Measurements from ENCODE around the gene KRT84.
A peak's percentile ranks its signal among the peaks of the same experiment; 100 is the strongest.

KRT84 gene

DNA sequence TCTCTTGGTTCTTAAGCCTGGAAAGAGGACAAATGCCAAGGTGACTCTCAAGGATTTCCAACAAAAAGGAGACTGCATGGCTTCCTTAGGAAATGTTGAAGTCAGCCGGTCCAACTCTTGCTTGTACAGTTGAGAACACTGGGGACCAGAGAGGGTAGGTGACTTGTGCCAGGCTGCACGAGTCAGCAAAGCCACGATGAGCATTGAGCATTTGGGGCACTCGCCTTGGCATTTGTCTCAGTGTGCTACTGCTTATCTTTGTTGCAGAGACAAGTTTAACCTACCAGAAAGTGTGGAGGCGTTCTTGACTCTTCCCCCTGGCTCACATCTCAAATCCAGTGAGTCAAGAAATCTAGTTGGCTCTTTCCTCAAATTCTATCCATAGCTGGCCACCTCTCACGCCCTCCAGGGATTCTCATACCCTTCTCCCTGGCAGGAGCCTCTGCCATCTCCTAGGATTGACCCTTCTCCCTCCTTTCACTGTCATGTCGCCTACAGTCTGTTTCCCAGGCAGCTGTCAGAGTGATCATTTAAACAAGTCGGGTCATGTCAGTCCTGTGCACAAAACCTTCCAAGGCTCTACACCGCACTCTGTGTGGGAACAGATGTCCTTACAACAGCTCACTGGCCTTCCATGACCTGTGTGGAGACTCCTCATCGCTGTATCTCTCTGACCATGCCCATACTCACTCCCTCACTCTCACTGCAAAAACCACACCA is 47.1 kb downstream of the KRT84 start:
- no peak for DNase-seq

DNA sequence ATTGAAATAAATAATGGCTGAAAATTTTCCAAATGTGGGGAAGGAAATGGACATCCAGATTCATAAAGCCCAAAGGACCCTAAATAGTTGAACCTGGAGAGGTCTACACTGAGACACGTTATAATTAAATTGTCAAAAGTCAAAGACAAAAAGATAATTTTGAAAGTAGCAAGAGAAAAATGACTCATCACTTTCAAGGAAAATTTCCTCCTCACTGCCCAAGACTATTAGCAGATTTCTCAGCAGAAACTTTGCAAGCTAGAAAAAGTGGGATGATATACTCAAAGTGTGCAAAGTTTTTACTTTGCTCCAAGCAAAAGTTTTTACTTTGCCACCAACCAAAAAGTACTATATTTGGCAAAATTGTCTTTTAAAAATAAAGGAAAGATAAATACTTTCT is 48.4 kb downstream of the KRT84 start:
- DNase-seq = no peak

- no peak for DNase-seq
These were observed 48.8 kb downstream of the KRT84 start for GRCh38 chr12:52336641-52337040.

DNA sequence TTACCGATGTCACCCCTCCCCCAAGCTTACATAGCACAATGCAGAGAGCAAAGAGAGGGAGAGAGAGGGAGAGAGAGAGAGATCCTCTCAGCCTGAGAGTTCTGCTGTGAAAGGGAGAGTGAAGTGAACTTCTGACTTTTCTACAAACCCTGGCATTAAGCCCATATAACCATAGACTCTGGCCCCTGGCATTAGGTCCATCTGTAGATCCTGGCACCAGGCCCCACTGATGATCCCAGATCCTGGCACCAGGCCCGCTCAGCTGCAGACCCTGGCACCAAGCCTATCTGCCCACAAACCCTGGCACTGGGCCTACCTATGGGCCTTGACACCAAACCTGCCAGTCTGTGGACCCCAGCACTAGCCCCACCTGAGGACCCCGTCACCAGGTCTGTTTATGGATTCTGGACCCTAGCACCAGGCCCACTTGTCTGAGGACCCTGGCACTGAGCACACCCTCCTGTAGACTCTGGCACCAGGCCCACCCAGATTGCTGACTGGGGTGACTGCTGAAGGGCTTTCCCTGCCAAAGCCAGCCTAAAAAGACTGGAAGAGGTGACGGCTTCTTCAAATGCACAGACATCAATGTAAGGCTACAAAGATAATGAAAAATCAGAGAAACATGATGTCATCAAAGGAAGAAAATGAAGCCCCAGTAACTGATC is 49.7 kb downstream of the KRT84 start:
- DNase-seq = peak; percentile 66 to 80

- no peak for DNase-seq
These were observed 51.3 kb downstream of the KRT84 start for GRCh38 chr12:52334185-52334584.

DNA sequence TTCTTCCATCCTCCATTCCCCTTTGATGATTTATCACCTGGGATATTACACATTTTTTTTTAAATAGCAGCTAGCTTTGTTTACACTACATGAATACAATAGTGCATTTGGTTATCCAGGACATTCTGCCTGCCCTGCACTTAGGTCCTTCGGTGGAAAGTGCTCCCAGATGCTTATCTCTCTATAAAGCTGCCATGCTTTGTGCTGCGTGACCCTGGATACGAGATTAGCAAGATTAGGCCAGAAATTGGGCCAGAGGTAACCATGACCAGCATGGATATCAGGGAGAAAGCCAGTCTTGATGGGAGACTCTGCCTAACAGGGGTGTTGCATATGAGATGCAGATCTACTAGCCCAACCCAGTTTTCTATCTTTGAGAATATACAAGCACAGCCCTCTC is 52.1 kb downstream of the KRT84 start:
- DNase-seq = no peak

- no peak for DNase-seq
These were observed 53.1 kb downstream of the KRT84 start for GRCh38 chr12:52332381-52332780.

DNA sequence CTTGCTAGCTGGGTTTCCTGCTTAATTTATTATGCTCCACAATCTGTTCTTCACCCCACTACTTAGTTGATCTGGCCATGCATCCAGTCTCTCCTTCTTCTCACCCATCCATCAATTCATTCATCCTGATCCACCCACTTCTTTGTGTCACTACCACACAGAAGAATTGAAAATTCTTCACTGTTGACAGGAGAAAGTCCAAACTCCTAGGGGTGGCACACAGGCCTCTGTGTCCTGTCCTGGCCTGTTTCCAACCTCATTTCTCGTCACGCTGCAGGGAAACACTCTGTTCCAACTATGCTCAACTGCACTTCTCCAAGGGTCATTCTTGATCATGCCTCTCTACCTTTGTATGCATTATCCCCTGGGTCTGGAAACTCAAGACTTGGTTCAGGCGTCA is 53.6 kb downstream of the KRT84 start:
- no peak for DNase-seq

GRCh38 chr12:52331039-52331438 is 54.4 kb downstream of the KRT84 start:
- no peak for DNase-seq

- no peak for DNase-seq
These were observed 57.5 kb downstream of the KRT84 start for GRCh38 chr12:52327830-52328500.

Measured in NCI-H2081 (cell line).